ENCODE data around the gene TRAF3IP3. TPM values are rescaled to one million over a fixed set of nuclear protein-coding genes. Genes with fewer than 3 reads are reported as not detected.

Gene TRAF3IP3
- total and polyA plus RNA-seq, 2 of the 13 experiments (the other 11 are each of a cell fraction or from before 2014, with no cell fraction given): not detected

- TF ChIP-seq ZNF34 (CRISPR knock-in tag; IDR thresholded peaks at IDR 0.05; ENCODE audit: borderline replicate concordance) (no peak), FOXM1 (CRISPR knock-in tag; IDR thresholded peaks at IDR 0.05) (no peak)
Measured at GRCh38 chr1:209759829-209760359, 4.0 kb downstream of the TRAF3IP3 start (continued).

- CTCF ChIA-PET (ENCODE audit: low intra/inter-chr PET ratio, low total read pairs): no interaction called here
- no peak overlapping the region for H3K9ac ChIP-seq (ENCODE audit: insufficient read depth, low read depth, low read length)
- H3K4me2 ChIP-seq (ENCODE audit: low read depth, low read length): no peak overlapping the region
- H3K4me1 ChIP-seq (ENCODE audit: insufficient read depth, low read length): no peaks in the 10 kb centered on the region
- in situ Hi-C loops (cut with HindIII; ENCODE audit: extremely low pct_ligation_motif_present, low pct_unique_long_range_greater_than_20kb): no loop called here
- TF ChIP-seq TP53 (CRISPR knock-in tag; conservative IDR thresholded peaks at IDR 0.05) (no peak), ZNF704 (CRISPR knock-in tag; IDR thresholded peaks at IDR 0.05; ENCODE audit: borderline replicate concordance) (no peak), UBTF (CRISPR knock-in tag; IDR thresholded peaks at IDR 0.05) (no peak), YEATS4 (CRISPR knock-in tag; IDR thresholded peaks at IDR 0.05; ENCODE audit: borderline replicate concordance) (no peak), ZNF773 (CRISPR knock-in tag; IDR thresholded peaks at IDR 0.05; ENCODE audit: borderline replicate concordance) (no peak)
- POLR2A ChIA-PET: no interaction called here
- no peak overlapping the region for H3K4me3 ChIP-seq (replicated peaks in 1 of 3; ENCODE audit: insufficient read depth in 1 of 3, low read depth in 2 of 3, low read length in 3 of 3)
- H3K79me2 ChIP-seq (ENCODE audit: insufficient read depth, low read length): no peaks in the 10 kb centered on the region
- H3K27me3 ChIP-seq (ENCODE audit: control insufficient read depth in 1 of 2, insufficient read depth in 2 of 2, low read length in 2 of 2): no peaks in the 10 kb centered on the region
- FAIRE-seq (no peak), ATAC-seq (no peak), DNase-seq (ENCODE audit: low spot score) (no peak)
- H3K36me3 ChIP-seq (replicated peaks in 1 of 2; ENCODE audit: control insufficient read depth in 1 of 2, insufficient read depth in 2 of 2, low read length in 2 of 2): no peaks in the 10 kb centered on the region
- intact Hi-C loops (cut with micrococcal nuclease; ENCODE audit: unreplicated experiment): no loop called here
- no peak overlapping the region for H3K27ac ChIP-seq (ENCODE audit: extremely low read length, insufficient read depth, low read length)
- no peaks in the 10 kb centered on the region for H4K20me1 ChIP-seq (ENCODE audit: insufficient read depth, low read length)
- H3K9me3 ChIP-seq (ENCODE audit: low read length): no peaks in the 10 kb centered on the region
- no peak overlapping the region for H2AFZ ChIP-seq (ENCODE audit: low read length)
- no TSS peak for BruUV-seq (replicated peaks)
Measured at GRCh38 chr1:209761011-209761635, 5.3 kb downstream of the TRAF3IP3 start.

All from HepG2 (cell line).